ENCODE measurements around the gene EIF3F.

Gene EIF3F

DNA sequence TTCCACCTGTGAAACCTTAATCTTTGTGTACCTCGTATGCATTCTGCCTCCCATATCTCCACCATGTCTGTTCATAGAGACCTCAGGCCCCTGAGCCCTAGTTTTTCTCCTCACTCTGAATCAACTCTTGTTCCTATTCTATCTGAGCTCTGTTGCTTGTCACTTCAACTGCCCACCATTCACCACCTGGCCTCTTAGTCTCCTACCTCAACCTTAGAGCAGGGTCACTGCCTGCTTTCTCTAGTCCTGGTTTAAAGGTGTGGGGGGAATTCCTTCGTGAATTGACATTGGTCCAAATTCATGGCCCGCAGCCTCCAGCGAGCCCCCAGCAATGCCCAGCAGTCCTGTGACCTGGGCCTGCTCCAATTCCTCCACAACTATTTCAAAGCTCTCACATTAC, 54.4 kb downstream of the EIF3F start (continued):
- TF ChIP-seq TOX (CRISPR knock-in tag; IDR thresholded peaks at IDR 0.05; ENCODE audit: borderline replicate concordance): no peak
- no peak for TF ChIP-seq RARB (CRISPR knock-in tag; IDR thresholded peaks at IDR 0.05)
- no peak for TF ChIP-seq SNAI2 (CRISPR knock-in tag; IDR thresholded peaks at IDR 0.05)

DNA sequence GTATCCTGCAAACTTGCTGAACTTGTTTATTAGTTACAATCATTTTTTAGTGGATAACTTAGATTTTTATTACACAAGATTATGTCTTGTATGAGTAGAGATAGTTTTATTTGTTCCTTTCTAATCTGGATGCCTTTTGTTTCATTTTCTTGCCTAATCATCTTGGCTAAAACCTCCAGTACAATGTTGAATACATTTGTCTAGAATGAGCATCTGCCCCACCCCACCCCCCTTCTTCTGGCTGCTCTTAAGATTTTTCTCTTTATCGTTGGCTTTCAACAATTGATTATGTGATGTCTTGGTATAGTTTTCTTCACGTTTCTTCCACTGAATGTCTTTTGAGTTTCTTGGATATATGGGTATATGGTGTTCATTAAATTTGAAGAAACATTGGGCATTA, 56.6 kb downstream of the EIF3F start:
- ATAC-seq: no peak
- no peak for TF ChIP-seq ISL1 (CRISPR knock-in tag; IDR thresholded peaks at IDR 0.05)
- TF ChIP-seq, protein P1, sequence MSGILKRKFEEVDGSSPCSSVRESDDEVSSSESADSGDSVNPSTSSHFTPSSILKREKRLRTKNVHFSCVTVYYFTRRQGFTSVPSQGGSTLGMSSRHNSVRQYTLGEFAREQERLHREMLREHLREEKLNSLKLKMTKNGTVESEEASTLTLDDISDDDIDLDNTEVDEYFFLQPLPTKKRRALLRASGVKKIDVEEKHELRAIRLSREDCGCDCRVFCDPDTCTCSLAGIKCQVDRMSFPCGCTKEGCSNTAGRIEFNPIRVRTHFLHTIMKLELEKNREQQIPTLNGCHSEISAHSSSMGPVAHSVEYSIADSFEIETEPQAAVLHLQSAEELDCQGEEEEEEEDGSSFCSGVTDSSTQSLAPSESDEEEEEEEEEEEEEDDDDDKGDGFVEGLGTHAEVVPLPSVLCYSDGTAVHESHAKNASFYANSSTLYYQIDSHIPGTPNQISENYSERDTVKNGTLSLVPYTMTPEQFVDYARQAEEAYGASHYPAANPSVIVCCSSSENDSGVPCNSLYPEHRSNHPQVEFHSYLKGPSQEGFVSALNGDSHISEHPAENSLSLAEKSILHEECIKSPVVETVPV (CRISPR knock-in tag; IDR thresholded peaks at IDR 0.05): no peak
- TF ChIP-seq RARB (CRISPR knock-in tag; IDR thresholded peaks at IDR 0.05): no peak
- no peak for TF ChIP-seq ZNF8 (CRISPR knock-in tag; IDR thresholded peaks at IDR 0.05)
- TF ChIP-seq BACH2 (CRISPR knock-in tag; IDR thresholded peaks at IDR 0.05; ENCODE audit: borderline replicate concordance): no peak
- TF ChIP-seq PPARA (CRISPR knock-in tag; IDR thresholded peaks at IDR 0.05; ENCODE audit: borderline replicate concordance): no peak
- TF ChIP-seq ESRRG (CRISPR knock-in tag; IDR thresholded peaks at IDR 0.05): no peak
- TF ChIP-seq ZNF70 (CRISPR knock-in tag; IDR thresholded peaks at IDR 0.05): no peak
- no peak for TF ChIP-seq ZNF565 (CRISPR knock-in tag; conservative IDR thresholded peaks at IDR 0.05; ENCODE audit: low read depth)
- no peak for TF ChIP-seq ARNTL (CRISPR knock-in tag; IDR thresholded peaks at IDR 0.05; ENCODE audit: borderline replicate concordance, low read depth)
- TF ChIP-seq SNAI2 (CRISPR knock-in tag; IDR thresholded peaks at IDR 0.05): no peak
- TF ChIP-seq, protein P2, sequence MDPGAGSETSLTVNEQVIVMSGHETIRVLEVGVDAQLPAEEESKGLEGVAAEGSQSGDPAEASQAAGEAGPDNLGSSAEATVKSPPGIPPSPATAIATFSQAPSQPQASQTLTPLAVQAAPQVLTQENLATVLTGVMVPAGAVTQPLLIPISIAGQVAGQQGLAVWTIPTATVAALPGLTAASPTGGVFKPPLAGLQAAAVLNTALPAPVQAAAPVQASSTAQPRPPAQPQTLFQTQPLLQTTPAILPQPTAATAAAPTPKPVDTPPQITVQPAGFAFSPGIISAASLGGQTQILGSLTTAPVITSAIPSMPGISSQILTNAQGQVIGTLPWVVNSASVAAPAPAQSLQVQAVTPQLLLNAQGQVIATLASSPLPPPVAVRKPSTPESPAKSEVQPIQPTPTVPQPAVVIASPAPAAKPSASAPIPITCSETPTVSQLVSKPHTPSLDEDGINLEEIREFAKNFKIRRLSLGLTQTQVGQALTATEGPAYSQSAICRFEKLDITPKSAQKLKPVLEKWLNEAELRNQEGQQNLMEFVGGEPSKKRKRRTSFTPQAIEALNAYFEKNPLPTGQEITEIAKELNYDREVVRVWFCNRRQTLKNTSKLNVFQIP (CRISPR knock-in tag; IDR thresholded peaks at IDR 0.05; ENCODE audit: borderline replicate concordance, low read depth): no peak
- no peak for TF ChIP-seq ZFP30 (CRISPR knock-in tag; IDR thresholded peaks at IDR 0.05)
- no peak for TF ChIP-seq TCF4 (CRISPR knock-in tag; IDR thresholded peaks at IDR 0.05; ENCODE audit: borderline replicate concordance)
- TF ChIP-seq OSR1 (CRISPR knock-in tag; IDR thresholded peaks at IDR 0.05): no peak
- no peak for TF ChIP-seq CSDC2 (CRISPR knock-in tag; IDR thresholded peaks at IDR 0.05)
- TF ChIP-seq ZFP3 (CRISPR knock-in tag; IDR thresholded peaks at IDR 0.05): no peak
- TF ChIP-seq, protein P3, sequence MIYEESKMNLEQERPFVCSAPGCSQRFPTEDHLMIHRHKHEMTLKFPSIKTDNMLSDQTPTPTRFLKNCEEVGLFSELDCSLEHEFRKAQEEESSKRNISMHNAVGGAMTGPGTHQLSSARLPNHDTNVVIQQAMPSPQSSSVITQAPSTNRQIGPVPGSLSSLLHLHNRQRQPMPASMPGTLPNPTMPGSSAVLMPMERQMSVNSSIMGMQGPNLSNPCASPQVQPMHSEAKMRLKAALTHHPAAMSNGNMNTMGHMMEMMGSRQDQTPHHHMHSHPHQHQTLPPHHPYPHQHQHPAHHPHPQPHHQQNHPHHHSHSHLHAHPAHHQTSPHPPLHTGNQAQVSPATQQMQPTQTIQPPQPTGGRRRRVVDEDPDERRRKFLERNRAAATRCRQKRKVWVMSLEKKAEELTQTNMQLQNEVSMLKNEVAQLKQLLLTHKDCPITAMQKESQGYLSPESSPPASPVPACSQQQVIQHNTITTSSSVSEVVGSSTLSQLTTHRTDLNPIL (CRISPR knock-in tag; IDR thresholded peaks at IDR 0.05; ENCODE audit: low read depth): no peak
- TF ChIP-seq, protein P4, sequence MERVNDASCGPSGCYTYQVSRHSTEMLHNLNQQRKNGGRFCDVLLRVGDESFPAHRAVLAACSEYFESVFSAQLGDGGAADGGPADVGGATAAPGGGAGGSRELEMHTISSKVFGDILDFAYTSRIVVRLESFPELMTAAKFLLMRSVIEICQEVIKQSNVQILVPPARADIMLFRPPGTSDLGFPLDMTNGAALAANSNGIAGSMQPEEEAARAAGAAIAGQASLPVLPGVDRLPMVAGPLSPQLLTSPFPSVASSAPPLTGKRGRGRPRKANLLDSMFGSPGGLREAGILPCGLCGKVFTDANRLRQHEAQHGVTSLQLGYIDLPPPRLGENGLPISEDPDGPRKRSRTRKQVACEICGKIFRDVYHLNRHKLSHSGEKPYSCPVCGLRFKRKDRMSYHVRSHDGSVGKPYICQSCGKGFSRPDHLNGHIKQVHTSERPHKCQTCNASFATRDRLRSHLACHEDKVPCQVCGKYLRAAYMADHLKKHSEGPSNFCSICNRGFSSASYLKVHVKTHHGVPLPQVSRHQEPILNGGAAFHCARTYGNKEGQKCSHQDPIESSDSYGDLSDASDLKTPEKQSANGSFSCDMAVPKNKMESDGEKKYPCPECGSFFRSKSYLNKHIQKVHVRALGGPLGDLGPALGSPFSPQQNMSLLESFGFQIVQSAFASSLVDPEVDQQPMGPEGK (CRISPR knock-in tag; IDR thresholded peaks at IDR 0.05; ENCODE audit: borderline replicate concordance): no peak

DNA sequence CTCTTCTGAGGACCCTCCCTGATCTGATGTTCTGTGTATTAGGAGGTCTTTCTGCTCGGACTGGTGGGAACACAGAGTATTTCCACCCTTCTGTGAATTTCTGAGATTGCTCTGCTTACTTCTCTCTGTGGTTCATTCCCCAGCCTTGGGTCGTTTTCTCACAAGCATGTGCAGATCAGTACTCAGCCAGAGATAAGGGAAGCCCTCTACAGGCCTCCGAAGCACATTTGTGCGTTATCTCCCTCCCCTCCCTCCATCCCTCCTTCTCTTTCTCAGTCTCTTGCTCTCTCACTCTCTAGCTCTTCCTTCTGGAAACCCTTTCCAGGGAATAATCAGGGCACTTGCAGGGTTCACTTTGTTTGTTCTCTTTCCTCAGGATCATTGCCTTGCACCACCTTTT, 58.7 kb downstream of the EIF3F start:
- ATAC-seq: no peak
- no peak for TF ChIP-seq ZFP3 (CRISPR knock-in tag; IDR thresholded peaks at IDR 0.05)
- no peak for TF ChIP-seq ZNF8 (CRISPR knock-in tag; IDR thresholded peaks at IDR 0.05)

DNA sequence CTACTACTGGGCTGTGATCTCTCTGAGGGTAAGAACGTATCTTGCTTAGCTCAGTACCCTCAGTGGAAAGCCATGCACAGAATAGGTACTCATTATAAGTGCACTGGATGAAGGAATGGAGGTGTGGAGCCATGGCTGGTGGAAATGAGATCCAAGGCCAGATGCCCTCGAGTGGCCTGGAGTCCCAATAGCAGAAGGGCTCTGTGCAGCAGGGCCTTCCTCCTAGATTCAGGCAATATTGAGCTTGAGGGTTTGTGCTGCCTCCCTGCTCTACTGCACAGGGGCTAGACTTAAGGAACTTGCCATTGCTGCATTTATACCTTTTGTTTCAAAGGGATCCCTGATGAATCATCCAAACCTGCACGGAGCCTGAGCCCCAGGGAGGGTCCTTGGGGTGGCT, 60.2 kb downstream of the EIF3F start:
- TF ChIP-seq ESRRG (CRISPR knock-in tag; IDR thresholded peaks at IDR 0.05) (no peak), ARNTL (CRISPR knock-in tag; IDR thresholded peaks at IDR 0.05; ENCODE audit: borderline replicate concordance, low read depth) (no peak), ZFP3 (CRISPR knock-in tag; IDR thresholded peaks at IDR 0.05) (no peak), TCF4 (CRISPR knock-in tag; IDR thresholded peaks at IDR 0.05; ENCODE audit: borderline replicate concordance) (no peak), OSR1 (CRISPR knock-in tag; IDR thresholded peaks at IDR 0.05) (no peak), ZNF8 (CRISPR knock-in tag; IDR thresholded peaks at IDR 0.05) (no peak), RARB (CRISPR knock-in tag; IDR thresholded peaks at IDR 0.05) (no peak), ZC3H10 (CRISPR knock-in tag; IDR thresholded peaks at IDR 0.05) (no peak), GLIS3 (CRISPR knock-in tag; IDR thresholded peaks at IDR 0.05) (no peak), PPARA (CRISPR knock-in tag; IDR thresholded peaks at IDR 0.05; ENCODE audit: borderline replicate concordance) (no peak)
- TF ChIP-seq, protein P3 (CRISPR knock-in tag; IDR thresholded peaks at IDR 0.05; ENCODE audit: low read depth): no peak

More for the DNA sequence above, 60.2 kb downstream of the EIF3F start:
- no peak for ATAC-seq
